HG03039 (cell line): Measurements from ENCODE around the gene NRCAM.
"Not testable (repeated sequence)": the region's sequence is repeated elsewhere in the genome, so short reads cannot be mapped to it uniquely, and the experiment has no call there.

Experiments used
- ATAC-seq: cut with Tn5 transposase; IDR thresholded peaks from one replicate; pipeline ENCODE4 v1.9.1; 2021; ENCODE audit warnings: mild to moderate bottlenecking, moderate library complexity; ENCODE audit not compliant: unreplicated experiment

NRCAM gene

DNA sequence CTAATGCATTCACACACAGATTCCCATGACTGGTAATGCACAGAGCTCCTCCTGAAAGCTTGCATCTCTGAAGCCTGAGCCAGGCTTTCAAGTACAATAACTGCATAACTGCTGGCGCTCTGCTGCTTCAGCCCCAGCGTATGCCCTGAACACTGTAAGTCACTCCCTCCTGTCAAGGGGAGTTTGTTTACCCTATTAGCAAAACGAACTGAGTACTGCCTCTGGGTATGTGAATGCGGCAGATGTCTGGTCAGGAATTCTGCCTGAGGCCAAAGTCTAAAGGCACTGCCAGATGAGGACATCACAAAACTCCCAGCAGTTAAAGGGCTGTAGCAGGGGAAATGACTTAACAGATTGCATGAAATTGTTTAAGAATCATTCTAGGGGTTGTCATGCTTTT is 97.7 kb downstream of the NRCAM start:
- ATAC-seq = no peak

- no peak for ATAC-seq
These were observed 104.5 kb downstream of the NRCAM start for GRCh38 chr7:108351729-108352131.

- ATAC-seq = no peak
These were observed 107.3 kb downstream of the NRCAM start for GRCh38 chr7:108348913-108349312.

- no peak for ATAC-seq
These were observed 108.6 kb downstream of the NRCAM start for GRCh38 chr7:108347616-108348015.

- ATAC-seq = no peak
These were observed 110.4 kb downstream of the NRCAM start for GRCh38 chr7:108345710-108346336.

GRCh38 chr7:108340856-108341411 is 115.3 kb downstream of the NRCAM start:
- no peak for ATAC-seq

DNA sequence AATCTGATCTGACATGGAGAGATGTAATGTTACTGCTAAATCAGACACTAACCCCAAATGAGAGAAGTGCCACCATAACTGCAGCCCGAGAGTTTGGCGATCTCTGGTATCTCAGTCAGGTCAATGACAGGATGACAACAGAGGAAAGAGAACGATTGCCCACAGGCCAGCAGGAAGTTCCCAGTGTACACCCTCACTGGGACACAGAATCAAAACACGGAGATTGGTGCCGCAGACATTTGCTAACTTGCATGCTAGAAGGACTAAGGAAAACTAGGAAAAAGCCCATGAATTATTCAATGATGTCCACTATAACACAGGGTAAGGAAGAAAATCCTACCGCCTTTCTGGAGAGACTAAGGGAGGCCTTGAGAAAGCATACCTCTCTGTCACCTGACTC is 115.8 kb downstream of the NRCAM start:
- not testable (repeated sequence) for ATAC-seq

DNA sequence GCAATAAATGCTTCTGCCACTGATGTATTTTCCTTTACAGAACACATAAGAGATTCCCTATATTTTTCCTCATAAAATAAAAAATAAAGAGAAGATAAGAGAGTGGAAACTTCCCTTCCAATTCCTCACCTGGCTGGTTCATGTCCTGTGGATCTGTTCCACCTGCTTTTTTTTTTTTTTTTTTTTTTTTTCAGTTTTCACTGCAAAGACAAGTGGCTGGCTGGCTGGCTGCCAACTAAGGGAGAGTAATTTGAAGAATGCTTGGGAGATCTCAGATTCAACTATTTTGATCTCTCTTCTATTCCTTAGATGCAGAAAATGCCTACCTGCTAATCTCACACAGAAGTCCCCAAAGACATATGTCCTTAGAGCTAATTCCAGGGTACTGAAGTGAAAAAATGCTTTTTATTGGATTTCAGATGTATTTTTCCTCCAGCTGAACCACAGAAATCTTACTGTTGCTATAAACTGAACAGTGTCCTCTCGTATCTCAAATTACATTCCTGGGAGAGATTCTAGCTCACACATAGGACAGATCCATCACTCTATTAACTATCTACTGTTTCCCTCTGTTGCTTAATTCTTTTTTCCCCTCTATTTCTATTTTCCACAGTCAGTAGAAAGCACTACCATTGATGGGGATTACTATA is 120.8 kb downstream of the NRCAM start:
- ATAC-seq = no peak

DNA sequence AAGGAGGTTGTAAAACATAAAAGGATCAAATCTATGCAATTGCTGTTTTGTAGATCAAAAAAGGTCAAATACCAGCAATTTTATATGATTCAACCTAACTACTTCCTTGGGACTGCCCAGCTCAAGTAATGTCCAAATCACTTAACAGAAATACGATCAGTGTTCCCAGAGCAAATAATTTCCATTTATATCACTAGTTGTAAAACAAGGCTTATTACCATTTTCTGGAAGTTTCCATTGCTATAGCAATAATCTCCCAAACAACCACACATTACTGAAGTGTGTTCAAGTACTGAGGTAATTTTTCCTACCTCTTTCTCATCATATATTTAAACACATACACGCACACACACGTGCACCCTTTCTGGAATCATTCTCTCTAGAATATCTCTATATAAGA is 123.3 kb downstream of the NRCAM start:
- ATAC-seq = no peak

DNA sequence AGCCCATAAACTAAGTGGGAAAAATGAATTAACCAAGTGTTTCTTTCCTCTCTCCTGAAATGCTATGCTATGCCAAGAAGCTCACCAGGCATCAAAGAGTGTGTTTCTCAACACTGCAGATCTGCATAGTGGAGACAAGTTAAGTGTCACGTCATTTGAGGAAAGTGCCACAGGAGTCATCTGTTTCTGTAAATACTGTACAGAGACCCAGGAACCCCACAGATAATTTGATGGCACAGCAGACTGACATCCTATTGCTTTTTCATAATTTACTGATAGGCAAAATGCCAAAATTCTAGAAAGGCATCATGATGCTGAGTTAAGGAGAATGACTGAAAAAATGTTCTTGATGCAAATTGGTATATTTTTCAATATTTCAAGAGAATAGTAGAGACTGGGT is 124.3 kb downstream of the NRCAM start:
- ATAC-seq = no peak

- no peak for ATAC-seq
These were observed 126.0 kb downstream of the NRCAM start for GRCh38 chr7:108330227-108330626.

DNA sequence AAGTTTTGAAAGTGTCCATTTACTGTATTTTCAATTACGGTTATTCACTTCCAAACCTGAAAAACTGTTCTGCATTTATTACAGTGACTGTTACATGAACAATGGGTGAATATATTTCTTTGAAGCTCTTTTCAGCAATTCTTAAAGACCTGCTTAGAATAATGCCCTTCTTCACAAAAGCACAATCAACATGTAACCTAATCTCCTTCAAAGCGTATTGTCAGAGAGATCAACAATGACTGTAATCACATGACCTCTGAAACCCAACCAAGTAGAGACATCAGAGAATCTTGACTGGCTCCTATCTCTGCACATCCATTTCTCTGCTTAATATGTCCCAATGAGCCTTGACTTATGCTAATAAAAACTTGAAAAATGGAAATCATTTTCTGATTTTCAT is 126.7 kb downstream of the NRCAM start:
- ATAC-seq = no peak

DNA sequence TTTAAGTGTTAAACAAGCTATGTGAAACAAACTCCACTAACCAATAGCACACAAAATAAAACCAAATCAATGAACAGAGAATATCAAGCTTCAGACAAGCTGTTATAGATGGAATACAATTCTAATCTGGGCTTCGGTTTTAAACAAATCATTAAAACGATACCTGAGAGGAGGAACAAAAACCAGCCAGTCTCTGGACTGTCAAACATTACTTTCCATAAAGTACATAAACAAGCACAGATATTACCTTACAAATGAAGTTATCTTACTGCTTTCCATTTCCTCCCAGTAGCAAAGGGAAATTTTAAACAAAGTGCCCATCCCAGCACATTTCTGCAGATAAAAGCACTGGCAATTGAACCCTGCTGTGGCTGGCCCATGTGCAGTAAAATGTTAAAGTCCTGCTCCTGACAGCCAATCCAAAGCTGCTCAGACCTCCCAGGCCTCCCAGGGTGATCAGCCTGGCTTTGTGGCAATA is 128.0 kb downstream of the NRCAM start:
- no peak for ATAC-seq

DNA sequence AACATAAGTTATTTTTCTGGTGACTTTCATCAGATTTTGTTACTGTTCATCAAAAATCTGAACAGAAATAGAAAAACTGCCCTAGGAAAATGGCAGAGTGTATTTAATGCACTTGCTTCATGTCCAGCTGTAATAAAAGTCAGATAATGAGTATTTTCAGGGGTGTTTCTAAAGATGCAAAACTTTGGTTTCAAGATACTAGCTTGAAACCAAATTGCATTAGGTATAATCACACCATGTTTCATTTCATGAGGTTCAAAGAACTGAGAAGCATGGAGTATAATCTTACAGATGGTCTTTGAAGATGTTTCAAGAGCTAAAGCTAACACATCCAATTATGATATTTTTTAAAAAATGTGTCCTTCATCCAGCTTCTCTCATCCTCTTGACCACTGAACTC is 128.9 kb downstream of the NRCAM start:
- ATAC-seq = no peak

DNA sequence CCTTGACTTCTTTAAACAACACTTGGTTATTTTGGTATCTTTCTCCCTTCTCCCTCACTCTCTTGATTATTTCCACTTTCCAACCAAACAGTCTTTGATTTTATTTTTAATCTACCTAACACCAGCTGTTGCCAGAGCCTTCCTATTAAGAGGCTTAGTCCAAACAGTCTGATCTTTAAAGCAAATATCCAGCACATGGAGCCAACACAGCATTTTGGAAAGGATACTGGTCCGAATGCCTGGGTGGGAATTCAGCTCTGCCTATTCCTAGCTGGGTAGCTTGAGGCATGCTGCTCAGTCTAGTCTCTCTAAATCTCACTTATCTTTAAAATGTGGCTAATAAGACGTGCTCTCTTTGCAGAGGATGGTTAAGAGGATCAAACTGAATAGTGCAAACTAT is 129.3 kb downstream of the NRCAM start:
- ATAC-seq = no peak

DNA sequence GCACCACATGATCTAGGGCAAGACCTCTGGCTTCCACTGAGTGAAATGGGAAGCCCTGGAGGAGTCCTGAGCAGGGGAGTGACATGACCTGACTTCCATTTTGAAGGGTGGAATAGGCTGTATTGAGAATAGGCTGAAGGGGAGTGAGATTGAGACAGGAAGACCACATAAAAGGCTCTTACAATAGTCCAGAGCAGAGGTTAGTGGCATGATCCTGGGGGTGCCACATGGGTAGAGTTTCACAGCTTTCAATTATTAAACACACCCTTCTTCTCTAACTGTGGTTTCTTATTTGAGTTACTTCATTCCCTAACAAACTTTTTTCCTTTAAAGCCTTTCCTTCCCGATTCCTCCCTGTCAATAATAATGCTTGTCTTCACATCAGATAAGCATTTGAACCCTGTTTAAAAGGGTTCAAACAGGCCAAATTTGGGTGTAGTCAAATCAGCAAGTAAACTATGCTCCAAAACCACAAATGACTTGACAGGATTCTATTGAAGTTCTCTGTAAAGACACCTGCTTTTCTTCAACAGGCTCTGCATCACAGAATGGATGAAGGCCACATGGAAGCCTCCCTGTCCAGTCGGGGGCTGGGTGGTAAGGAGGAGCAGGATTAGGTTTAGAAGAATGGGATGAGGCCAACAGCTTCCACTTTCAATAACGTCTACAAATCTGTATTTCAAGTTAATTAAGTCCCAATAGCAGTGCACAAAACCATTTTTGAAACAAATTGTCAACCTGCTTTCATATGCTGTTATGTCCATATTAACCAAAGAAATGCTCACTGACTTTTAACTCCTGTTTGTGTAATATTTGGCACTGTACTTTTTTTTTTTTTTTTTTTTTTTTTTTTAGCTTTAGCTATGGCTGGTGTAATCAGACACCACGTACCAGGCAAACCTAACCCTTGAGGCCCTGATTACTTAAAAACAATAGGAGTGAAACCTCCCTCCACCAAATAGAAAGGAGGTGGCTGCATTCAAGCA is 131.9 kb downstream of the NRCAM start:
- ATAC-seq = no peak

DNA sequence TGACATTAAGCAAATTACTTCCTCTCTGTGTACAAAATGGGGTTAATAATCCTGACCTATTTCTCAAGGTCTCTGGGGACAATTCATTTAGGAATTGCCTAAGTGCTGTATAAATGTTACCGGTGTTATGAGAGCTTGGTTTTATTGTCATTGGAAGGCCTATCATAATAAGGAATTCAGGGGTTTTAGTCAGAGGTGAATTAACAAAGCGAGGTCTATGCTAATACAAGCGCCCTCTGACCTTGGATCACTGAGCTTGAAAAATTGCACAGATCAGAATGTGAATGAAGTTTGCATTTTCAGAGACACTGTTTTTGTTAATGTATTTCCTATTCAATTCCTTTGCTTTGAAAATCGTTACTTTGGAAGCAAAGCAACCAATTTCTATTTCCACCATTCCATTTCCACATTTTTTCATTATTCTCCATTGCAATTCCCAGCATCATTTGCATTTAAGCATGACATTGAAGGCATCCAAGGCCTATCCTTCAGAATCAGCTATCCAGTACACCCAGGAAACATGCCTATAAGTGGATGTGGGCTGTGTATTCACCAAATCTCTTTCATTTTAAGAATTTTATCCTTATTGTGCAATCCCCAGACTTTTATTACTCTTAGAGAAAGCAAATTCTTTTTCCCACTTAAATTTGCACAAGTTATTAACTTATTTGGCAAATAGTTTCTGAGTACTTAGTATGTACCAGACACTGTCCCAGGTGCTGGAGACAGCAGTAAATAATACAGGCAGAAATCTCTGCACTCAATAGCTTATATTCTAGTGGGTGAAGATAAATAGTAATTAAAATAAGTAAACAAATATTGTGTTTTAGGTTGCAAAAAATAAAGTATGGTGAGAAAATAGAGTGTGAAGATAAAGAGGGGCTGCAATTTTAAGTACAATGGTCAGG is 133.1 kb downstream of the NRCAM start:
- no peak for ATAC-seq

- ATAC-seq = no peak
These were observed 134.2 kb downstream of the NRCAM start for GRCh38 chr7:108322046-108322445.

- ATAC-seq = no peak
These were observed 134.9 kb downstream of the NRCAM start for GRCh38 chr7:108321359-108321758.

DNA sequence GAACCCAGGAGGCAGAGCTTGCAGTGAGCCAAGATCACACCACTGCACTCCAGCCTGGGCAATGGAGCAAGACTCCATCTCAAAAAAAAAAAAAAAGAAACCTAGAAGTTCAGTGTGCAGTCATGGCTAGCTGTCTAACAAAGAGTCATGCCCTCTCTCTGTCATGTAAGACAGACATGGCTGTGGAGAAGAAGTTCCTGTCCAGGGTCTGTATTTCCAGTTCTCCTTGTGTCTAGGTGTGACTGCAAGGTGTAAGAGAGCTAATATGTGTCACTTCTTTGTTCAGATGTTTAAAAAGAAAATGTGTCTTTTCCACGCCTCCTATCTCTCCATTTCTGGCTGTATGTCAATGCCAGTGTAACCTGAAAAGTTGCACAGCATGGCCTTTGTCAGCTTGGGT is 139.5 kb downstream of the NRCAM start:
- no peak for ATAC-seq
